Astrocyte (in vitro differentiated cells and primary cell): Measurements from ENCODE around the gene ATRIP. TPM values are rescaled to one million over a fixed set of nuclear protein-coding genes. Genes with fewer than 3 reads are reported as not detected.

ENCODE experiments used
- DNase-seq: peaks from one replicate; pipeline ENCODE4 v3.0.0-alpha.2; 2010; ENCODE audit warnings: low read depth
- FAIRE-seq: peaks from 2 replicates; lab custom pipeline; 2011; peaks lifted over from hg19 to GRCh38; lab: Jason Lieb, UNC
- H2AFZ ChIP-seq: 2 replicates; pipeline ENCODE4 v1.6.0; 2012; ENCODE audit warnings: low read depth, low read length, inconsistent platforms
- H3K27ac ChIP-seq: 2 replicates; pipeline ENCODE4 v1.5.1; 2011; ENCODE audit warnings: low read depth, low read length, inconsistent platforms
- H3K27me3 ChIP-seq: 2 replicates; pipeline ENCODE4 v1.6.0; 2011; ENCODE audit warnings: low read length, inconsistent platforms; ENCODE audit not compliant: insufficient read depth
- H3K36me3 ChIP-seq: 2 replicates; pipeline ENCODE4 v1.5.1; 2011; ENCODE audit warnings: low read length, inconsistent platforms; ENCODE audit not compliant: insufficient read depth
- H3K4me1 ChIP-seq: 2 replicates; pipeline ENCODE4 v1.5.1; 2011; ENCODE audit warnings: low read length, inconsistent platforms; ENCODE audit not compliant: insufficient read depth
- H3K4me2 ChIP-seq: 2 replicates; pipeline ENCODE4 v1.6.0; 2012; ENCODE audit warnings: low read length, inconsistent platforms
- H3K4me3 ChIP-seq: 2 replicates; pipeline ENCODE4 v1.5.1; 2011; ENCODE audit warnings: low read depth, mild to moderate bottlenecking, low read length, inconsistent platforms; ENCODE audit not compliant: insufficient read depth
- H3K79me2 ChIP-seq: 2 replicates; pipeline ENCODE4 v1.6.0; 2012; ENCODE audit warnings: mild to moderate bottlenecking, low read length, inconsistent platforms; ENCODE audit not compliant: insufficient read depth
- H3K9ac ChIP-seq: 2 replicates; pipeline ENCODE4 v1.6.0; 2012; ENCODE audit warnings: mild to moderate bottlenecking, low read length, inconsistent platforms
- H3K9me3 ChIP-seq: 2 replicates; pipeline ENCODE4 v1.5.1; 2012; ENCODE audit warnings: low read depth, mild to moderate bottlenecking, low read length, inconsistent platforms; ENCODE audit not compliant: insufficient read depth
- H4K20me1 ChIP-seq: 2 replicates; pipeline ENCODE4 v1.6.0; 2012; ENCODE audit warnings: low read length, inconsistent platforms; ENCODE audit not compliant: insufficient read depth
- H3K27ac Mint-ChIP-seq: one replicate; pipeline ENCODE4 v1.8.0; 2021; ENCODE audit warnings: mild to moderate bottlenecking, mixed read lengths; ENCODE audit not compliant: unreplicated experiment
- H3K27me3 Mint-ChIP-seq: one replicate; pipeline ENCODE4 v1.8.0; 2021; ENCODE audit warnings: low read depth, mixed read lengths; ENCODE audit not compliant: unreplicated experiment
- H3K36me3 Mint-ChIP-seq: one replicate; pipeline ENCODE4 v1.8.0; 2021; ENCODE audit warnings: low read depth, mixed read lengths; ENCODE audit not compliant: unreplicated experiment
- H3K4me1 Mint-ChIP-seq: one replicate; pipeline ENCODE4 v1.8.0; 2021; ENCODE audit warnings: low read depth, mixed read lengths; ENCODE audit not compliant: unreplicated experiment
- H3K4me3 Mint-ChIP-seq: one replicate; pipeline ENCODE4 v1.8.0; 2021; ENCODE audit warnings: mild to moderate bottlenecking, moderate library complexity, mixed read lengths; ENCODE audit not compliant: unreplicated experiment
- H3K9me3 Mint-ChIP-seq: one replicate; pipeline ENCODE4 v1.8.0; 2021; ENCODE audit warnings: mild to moderate bottlenecking, mixed read lengths; ENCODE audit not compliant: unreplicated experiment
- EZH2 ChIP-seq: IDR thresholded peaks from 2 replicates; pipeline ENCODE4 v1.6.1; 2012; ENCODE audit warnings: mild to moderate bottlenecking, low read length, inconsistent platforms; ENCODE audit not compliant: insufficient read depth
- total RNA-seq: library from RNA; stranded (reverse); gene quantifications from 2 replicates; pipeline ENCODE4 v1.2.1, GENCODE V29; 2021
- TF ChIP-seq, protein P1 (sequence below): IDR thresholded peaks from 2 replicates; pipeline ENCODE4 v1.5.1; 2011; ENCODE audit warnings: low read depth, mild to moderate bottlenecking, inconsistent platforms, low read length, moderate library complexity; ENCODE audit not compliant: insufficient read depth

The ATRIP gene
- total RNA-seq, 1 donor from 2014 or later: 6.2 TPM

GRCh38 chr3:48500656-48501055 is 54.1 kb downstream of the ATRIP start:
- Mint-ChIP-seq H3K27ac (no peak overlapping the region), H3K4me1 (peaks cover 14% of the 10 kb centered on the region), H3K27me3 (no peaks in the 10 kb centered on the region), H3K36me3 (peaks cover 19% of the 10 kb centered on the region), H3K4me3 (no peak overlapping the region), H3K9me3 (peaks cover 3% of the 10 kb centered on the region)
- H3K79me2 ChIP-seq: peaks cover 29% of the 10 kb centered on the region
- H2AFZ ChIP-seq: no peak overlapping the region
- no peak overlapping the region for H3K9ac ChIP-seq
- H3K36me3 ChIP-seq: peaks cover 3% of the 10 kb centered on the region
- DNase-seq (no peak), FAIRE-seq (no peak)
- no peak overlapping the region for H3K4me2 ChIP-seq
- H3K9me3 ChIP-seq: no peaks in the 10 kb centered on the region
- H3K27me3 ChIP-seq: no peaks in the 10 kb centered on the region
- peaks cover 18% of the 10 kb centered on the region for H4K20me1 ChIP-seq
- H3K4me1 ChIP-seq: peaks cover 21% of the 10 kb centered on the region
- no peak overlapping the region for H3K4me3 ChIP-seq
- no peak overlapping the region for H3K27ac ChIP-seq
- TF ChIP-seq, protein P1, sequence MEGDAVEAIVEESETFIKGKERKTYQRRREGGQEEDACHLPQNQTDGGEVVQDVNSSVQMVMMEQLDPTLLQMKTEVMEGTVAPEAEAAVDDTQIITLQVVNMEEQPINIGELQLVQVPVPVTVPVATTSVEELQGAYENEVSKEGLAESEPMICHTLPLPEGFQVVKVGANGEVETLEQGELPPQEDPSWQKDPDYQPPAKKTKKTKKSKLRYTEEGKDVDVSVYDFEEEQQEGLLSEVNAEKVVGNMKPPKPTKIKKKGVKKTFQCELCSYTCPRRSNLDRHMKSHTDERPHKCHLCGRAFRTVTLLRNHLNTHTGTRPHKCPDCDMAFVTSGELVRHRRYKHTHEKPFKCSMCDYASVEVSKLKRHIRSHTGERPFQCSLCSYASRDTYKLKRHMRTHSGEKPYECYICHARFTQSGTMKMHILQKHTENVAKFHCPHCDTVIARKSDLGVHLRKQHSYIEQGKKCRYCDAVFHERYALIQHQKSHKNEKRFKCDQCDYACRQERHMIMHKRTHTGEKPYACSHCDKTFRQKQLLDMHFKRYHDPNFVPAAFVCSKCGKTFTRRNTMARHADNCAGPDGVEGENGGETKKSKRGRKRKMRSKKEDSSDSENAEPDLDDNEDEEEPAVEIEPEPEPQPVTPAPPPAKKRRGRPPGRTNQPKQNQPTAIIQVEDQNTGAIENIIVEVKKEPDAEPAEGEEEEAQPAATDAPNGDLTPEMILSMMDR: no peak
- TF ChIP-seq EZH2: no peak

DNA sequence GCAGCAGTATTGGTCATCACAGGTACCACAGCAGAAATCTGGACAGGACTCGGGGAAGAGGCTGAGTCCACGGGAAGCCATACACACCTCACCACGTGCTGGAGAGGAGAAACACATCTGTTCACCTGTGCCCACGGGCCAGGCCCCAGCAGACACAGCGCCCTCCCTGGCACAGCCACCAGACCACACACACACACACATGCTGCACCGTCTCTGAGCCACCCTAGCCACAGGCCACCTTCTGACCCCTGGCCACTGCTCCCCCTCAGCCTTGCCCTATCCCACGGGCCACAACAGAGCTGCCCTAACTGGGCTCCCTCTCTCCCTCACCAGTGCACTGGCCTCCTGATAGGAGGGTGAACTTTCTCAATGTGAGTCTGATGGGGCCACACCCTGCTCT is 54.7 kb downstream of the ATRIP start:
- no peak for FAIRE-seq
- peak overlapping the region; percentile 75 for H3K27ac Mint-ChIP-seq

DNA sequence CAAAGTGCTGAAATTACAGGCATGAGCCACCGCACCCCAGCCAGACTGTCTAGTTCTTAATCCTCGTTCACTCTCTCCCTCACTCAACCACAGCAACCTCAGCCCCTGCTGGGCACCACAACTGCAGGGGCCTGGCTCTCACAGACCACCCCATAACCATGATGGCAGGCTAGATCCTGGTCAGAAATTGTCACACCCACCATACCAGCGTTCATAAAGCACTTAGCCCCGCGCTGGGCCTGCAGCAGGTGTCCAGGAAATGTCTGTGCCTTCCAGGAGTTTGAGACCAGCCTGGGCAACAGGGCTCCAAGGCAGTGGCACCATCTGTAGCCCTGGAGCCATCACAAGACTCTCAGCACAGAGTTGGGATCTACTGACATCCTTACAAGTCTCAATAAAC is 55.6 kb downstream of the ATRIP start:
- Mint-ChIP-seq H3K9me3 (peaks cover 3% of the 10 kb centered on the region), H3K4me1 (peaks cover 14% of the 10 kb centered on the region), H3K36me3 (peaks cover 19% of the 10 kb centered on the region), H3K27me3 (no peaks in the 10 kb centered on the region), H3K4me3 (peak overlapping the region; percentile 88), H3K27ac (no peak overlapping the region)
- Histone ChIP-seq H3K9me3 (no peaks in the 10 kb centered on the region), H3K4me1 (peaks cover 21% of the 10 kb centered on the region), H3K27ac (no peak overlapping the region), H3K27me3 (no peaks in the 10 kb centered on the region), H3K79me2 (peaks cover 29% of the 10 kb centered on the region), H3K4me3 (no peak overlapping the region), H2AFZ (no peak overlapping the region), H4K20me1 (peaks cover 18% of the 10 kb centered on the region), H3K4me2 (peak overlapping the region; percentile 100), H3K9ac (no peak overlapping the region), H3K36me3 (no peaks in the 10 kb centered on the region)
- no peak for TF ChIP-seq EZH2
- TF ChIP-seq, protein P1: no peak
- FAIRE-seq (no peak), DNase-seq (no peak)

More for the DNA sequence above, 54.7 kb downstream of the ATRIP start:
- Mint-ChIP-seq H3K4me1 (peaks cover 14% of the 10 kb centered on the region), H3K27me3 (no peaks in the 10 kb centered on the region), H3K9me3 (peaks cover 3% of the 10 kb centered on the region), H3K4me3 (no peak overlapping the region), H3K36me3 (peaks cover 19% of the 10 kb centered on the region)
- DNase-seq: no peak
- Histone ChIP-seq H3K4me3 (no peak overlapping the region), H3K27ac (no peak overlapping the region), H3K9ac (no peak overlapping the region), H3K36me3 (peaks cover 3% of the 10 kb centered on the region), H3K79me2 (peaks cover 29% of the 10 kb centered on the region), H2AFZ (no peak overlapping the region), H3K4me1 (peaks cover 21% of the 10 kb centered on the region), H3K4me2 (no peak overlapping the region), H3K27me3 (no peaks in the 10 kb centered on the region), H3K9me3 (no peaks in the 10 kb centered on the region), H4K20me1 (peaks cover 18% of the 10 kb centered on the region)
- no peak for TF ChIP-seq EZH2
- TF ChIP-seq, protein P1: no peak
